MM.1S (cell line): ENCODE measurements around the gene DUSP8.
A peak's percentile ranks its signal among the peaks of the same experiment; 100 is the strongest.

Experiments used
- DNase-seq: peaks from one replicate; pipeline ENCODE4 v3.0.0-alpha.2; 2015
- H2AFZ ChIP-seq: fragments of 300-600 bp; sonication (generic); 2 replicates; pipeline ENCODE4 v1.6.0; 2016; ENCODE audit warnings: antibody characterized with exemption, low read length
- H3F3A ChIP-seq: fragments of 300-600 bp; sonication (generic); 2 replicates; pipeline ENCODE4 v1.6.1; 2016; ENCODE audit warnings: mild to moderate bottlenecking, antibody characterized with exemption, low read length, moderate library complexity, mixed read lengths; ENCODE audit not compliant: insufficient read depth
- H3K27ac ChIP-seq: fragments of 300-600 bp; sonication (generic); 2 replicates; pipeline ENCODE4 v1.5.1; 2016; ENCODE audit warnings: mild to moderate bottlenecking, low read length
- H3K27me3 ChIP-seq: fragments of 300-600 bp; sonication (generic); replicated peaks from 2 replicates; pipeline ENCODE4 v1.6.0; 2016; ENCODE audit warnings: low read length; ENCODE audit not compliant: insufficient read depth
- H3K36me3 ChIP-seq: fragments of 300-600 bp; sonication (generic); replicated peaks from 2 replicates; pipeline ENCODE4 v1.6.1; 2016; ENCODE audit warnings: mild to moderate bottlenecking, low read length, mixed read lengths; ENCODE audit not compliant: insufficient read depth
- H3K4me1 ChIP-seq: fragments of 300-600 bp; sonication (generic); 2 replicates; pipeline ENCODE4 v1.6.1; 2016; ENCODE audit warnings: low read length, mixed read lengths
- H3K4me2 ChIP-seq: fragments of 300-600 bp; sonication (generic); 2 replicates; pipeline ENCODE4 v1.6.0; 2016; ENCODE audit warnings: low read depth, low read length
- H3K4me3 ChIP-seq: fragments of 300-600 bp; sonication (generic); 2 replicates; pipeline ENCODE4 v1.5.1; 2016; ENCODE audit warnings: low read length, mixed read lengths
- H3K79me2 ChIP-seq: fragments of 300-600 bp; sonication (generic); 2 replicates; pipeline ENCODE4 v1.6.1; 2016; ENCODE audit warnings: mixed run types, low read length, mixed read lengths
- H3K9ac ChIP-seq: fragments of 300-600 bp; sonication (generic); 2 replicates; pipeline ENCODE4 v1.6.1; 2016; ENCODE audit warnings: low read length, mixed read lengths
- H3K9me2 ChIP-seq: fragments of 300-600 bp; sonication (generic); replicated peaks from 2 replicates; pipeline ENCODE4 v1.6.1; 2016; ENCODE audit warnings: mild to moderate bottlenecking, low read length, mixed read lengths; ENCODE audit not compliant: insufficient read depth
- H3K9me3 ChIP-seq: fragments of 300-600 bp; sonication (generic); replicated peaks from 2 replicates; pipeline ENCODE4 v1.6.1; 2016; ENCODE audit warnings: mild to moderate bottlenecking, low read length, mixed read lengths; ENCODE audit not compliant: insufficient read depth
- H4K20me1 ChIP-seq: fragments of 300-600 bp; sonication (generic); 2 replicates; pipeline ENCODE4 v1.6.1; 2016; ENCODE audit warnings: mild to moderate bottlenecking, low read length, moderate library complexity, mixed read lengths; ENCODE audit not compliant: insufficient read depth
- EZH2 ChIP-seq: fragments of 300-600 bp; sonication (generic); optimal IDR thresholded peaks from 2 replicates; pipeline ENCODE3; 2017; ENCODE audit warnings: low read depth, mild to moderate bottlenecking, antibody characterized with exemption, low read length, mixed read lengths
- EZH2phosphoT487 ChIP-seq: fragments of 300-600 bp; sonication (generic); IDR thresholded peaks from 2 replicates; pipeline ENCODE4 v1.6.1; 2018; ENCODE audit warnings: antibody characterized with exemption, low read length
- TF ChIP-seq, protein P1 (sequence below): fragments of 300-600 bp; sonication (generic); IDR thresholded peaks from 2 replicates; pipeline ENCODE4 v1.5.1; 2016; ENCODE audit warnings: antibody characterized with exemption, low read length, mixed read lengths

Gene DUSP8

DNA sequence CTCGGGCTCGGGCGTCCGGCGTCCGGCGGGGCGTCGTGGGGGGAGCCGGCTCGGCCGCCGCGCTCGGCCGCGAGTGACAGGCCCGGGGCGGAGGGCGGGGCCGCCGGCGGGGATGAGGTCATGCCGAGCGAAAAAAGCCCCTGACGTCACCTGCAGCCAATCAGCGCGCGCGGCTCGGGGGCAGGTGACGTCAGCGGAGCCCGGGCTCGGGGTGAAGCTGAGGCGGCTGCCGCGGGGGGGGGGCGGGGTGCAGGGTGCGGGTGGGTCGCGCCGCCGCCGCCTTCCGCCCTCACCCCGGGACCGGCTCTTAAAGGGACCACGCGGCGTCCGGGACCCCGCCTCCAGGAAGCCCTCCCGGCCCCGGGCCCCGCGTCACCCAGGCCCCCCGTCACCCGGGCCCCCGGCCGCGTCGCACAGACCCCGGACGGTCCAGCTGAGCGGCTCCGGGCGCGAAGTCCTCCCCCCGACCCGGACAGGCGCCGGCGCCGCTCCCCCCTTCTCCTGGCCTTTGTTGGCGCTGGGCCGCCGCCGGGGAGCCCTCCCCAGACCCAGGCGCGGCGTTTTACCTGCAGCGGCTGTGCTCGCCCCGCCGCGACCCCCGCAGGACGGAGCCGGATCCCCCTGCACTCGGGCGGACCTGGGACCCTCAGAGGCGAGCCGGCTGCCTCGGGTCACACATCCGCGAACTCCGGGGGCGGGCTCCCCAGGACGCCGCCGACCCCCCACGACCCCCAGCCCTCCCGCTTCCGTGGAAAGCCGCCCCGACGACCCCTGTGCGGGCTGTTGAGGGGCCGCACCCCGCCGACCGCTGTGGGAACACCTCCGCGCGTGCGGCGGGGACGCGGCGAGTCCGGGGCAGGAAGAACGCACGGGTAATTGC, at the start of gene DUSP8:
TSS of gene DUSP8 (minus strand) at position 75 of the 880 bp plus-strand sequence. CDS start 6,445 bp downstream, outside the sequence.
- Histone ChIP-seq H3K4me2 (peak within 1 kb of the TSS; percentile 67), H3K27ac (no peak within 1 kb of the TSS)
- DNase-seq = peak; percentile 71

DNA sequence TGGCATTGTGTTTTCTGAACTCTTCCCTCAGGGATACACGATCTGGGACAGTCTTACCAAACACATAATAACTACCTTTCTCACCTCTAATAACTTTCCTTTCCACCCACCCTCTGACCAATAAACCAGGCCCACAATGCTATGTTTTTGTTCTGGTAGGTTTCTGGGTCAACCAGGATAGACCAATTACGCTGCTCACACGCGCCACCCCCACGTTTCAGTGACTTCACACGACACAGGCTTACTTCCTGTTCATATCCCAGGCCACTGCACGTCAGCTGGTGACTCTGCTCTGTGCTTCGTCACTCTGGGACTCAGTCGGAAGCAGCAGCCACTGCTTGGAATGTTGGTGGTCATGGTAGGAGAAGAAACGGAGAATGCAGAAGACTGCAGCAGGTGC, 47.4 kb upstream of the DUSP8 start:
- no peak overlapping the region for H2AFZ ChIP-seq
- H4K20me1 ChIP-seq = no peaks in the 10 kb centered on the region
- H3K4me1 ChIP-seq = no peaks in the 10 kb centered on the region
- no peaks in the 10 kb centered on the region for H3K79me2 ChIP-seq
- no peak overlapping the region for H3K27ac ChIP-seq
- peaks cover 96% of the 10 kb centered on the region for H3K27me3 ChIP-seq
- H3F3A ChIP-seq = no peaks in the 10 kb centered on the region
- H3K9me2 ChIP-seq = no peaks in the 10 kb centered on the region
- H3K4me2 ChIP-seq = no peak overlapping the region
- no peak for DNase-seq
- no peak overlapping the region for H3K9ac ChIP-seq
- no peak overlapping the region for H3K4me3 ChIP-seq
- TF ChIP-seq, protein P1, sequence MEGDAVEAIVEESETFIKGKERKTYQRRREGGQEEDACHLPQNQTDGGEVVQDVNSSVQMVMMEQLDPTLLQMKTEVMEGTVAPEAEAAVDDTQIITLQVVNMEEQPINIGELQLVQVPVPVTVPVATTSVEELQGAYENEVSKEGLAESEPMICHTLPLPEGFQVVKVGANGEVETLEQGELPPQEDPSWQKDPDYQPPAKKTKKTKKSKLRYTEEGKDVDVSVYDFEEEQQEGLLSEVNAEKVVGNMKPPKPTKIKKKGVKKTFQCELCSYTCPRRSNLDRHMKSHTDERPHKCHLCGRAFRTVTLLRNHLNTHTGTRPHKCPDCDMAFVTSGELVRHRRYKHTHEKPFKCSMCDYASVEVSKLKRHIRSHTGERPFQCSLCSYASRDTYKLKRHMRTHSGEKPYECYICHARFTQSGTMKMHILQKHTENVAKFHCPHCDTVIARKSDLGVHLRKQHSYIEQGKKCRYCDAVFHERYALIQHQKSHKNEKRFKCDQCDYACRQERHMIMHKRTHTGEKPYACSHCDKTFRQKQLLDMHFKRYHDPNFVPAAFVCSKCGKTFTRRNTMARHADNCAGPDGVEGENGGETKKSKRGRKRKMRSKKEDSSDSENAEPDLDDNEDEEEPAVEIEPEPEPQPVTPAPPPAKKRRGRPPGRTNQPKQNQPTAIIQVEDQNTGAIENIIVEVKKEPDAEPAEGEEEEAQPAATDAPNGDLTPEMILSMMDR = no peak
- TF ChIP-seq EZH2phosphoT487 (no peak), EZH2 (no peak)
- H3K9me3 ChIP-seq = no peaks in the 10 kb centered on the region
- H3K36me3 ChIP-seq = no peaks in the 10 kb centered on the region

More for the DNA sequence above, at the start of gene DUSP8:
- TF ChIP-seq, protein P1 = no peak
- TF ChIP-seq EZH2 = peak; percentile 81
- no peak for TF ChIP-seq EZH2phosphoT487
- Histone ChIP-seq H3K9me2 (no peaks in the 10 kb centered on the region), H3K36me3 (no peaks in the 10 kb centered on the region), H2AFZ (0 out of 2 replicates have a peak within 1 kb of the TSS, but pooled peaks have one; percentile 18), H3K9ac (peak within 1 kb of the TSS; percentile 45; the same call in 1 of the 2 replicates), H3K9me3 (no peaks in the 10 kb centered on the region), H3K79me2 (no peaks in the 10 kb centered on the region), H3F3A (0 out of 2 replicates have a peak, but pooled peaks cover 3% of the 10 kb centered on the region), H3K4me1 (no peaks in the 10 kb centered on the region), H3K27me3 (peaks cover 81% of the 10 kb centered on the region), H4K20me1 (no peaks in the 10 kb centered on the region), H3K4me3 (peak within 1 kb of the TSS; percentile 35)

DNA sequence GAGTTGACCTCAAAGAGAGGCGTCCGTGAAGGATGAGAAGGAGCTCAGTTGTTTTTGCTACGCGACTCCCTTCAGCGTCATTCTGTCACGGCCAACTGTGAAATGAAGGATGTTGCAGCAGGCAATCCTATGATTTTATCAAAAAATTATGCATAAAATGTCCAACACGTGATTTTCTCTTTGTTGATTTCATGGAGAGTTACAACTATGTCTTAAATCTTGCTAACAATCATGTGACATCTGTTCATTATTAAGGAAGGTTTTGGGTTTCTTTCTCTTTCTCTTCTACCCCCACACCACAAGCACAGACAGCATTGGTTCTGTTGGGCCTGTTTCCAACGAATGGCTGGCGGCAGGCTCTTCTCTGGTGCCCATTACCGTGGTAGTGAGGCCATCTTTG, 46.2 kb upstream of the DUSP8 start:
- DNase-seq = no peak
- H3K4me2 ChIP-seq = no peak overlapping the region
- peaks cover 97% of the 10 kb centered on the region for H3K27me3 ChIP-seq

More for the DNA sequence above, 46.2 kb upstream of the DUSP8 start:
- Histone ChIP-seq H3K4me3 (no peak overlapping the region), H3K36me3 (no peaks in the 10 kb centered on the region), H3F3A (no peaks in the 10 kb centered on the region), H3K27ac (no peak overlapping the region), H3K9ac (no peak overlapping the region), H2AFZ (no peak overlapping the region), H3K9me3 (no peaks in the 10 kb centered on the region), H4K20me1 (no peaks in the 10 kb centered on the region), H3K9me2 (no peaks in the 10 kb centered on the region), H3K4me1 (no peaks in the 10 kb centered on the region), H3K79me2 (no peaks in the 10 kb centered on the region)
- TF ChIP-seq EZH2 = no peak
